GM21360 (cell line): ENCODE results near the gene PAQR3.
"Not testable (repeated sequence)": the region's sequence is repeated elsewhere in the genome, so short reads cannot be mapped to it uniquely, and the experiment has no call there.

Experiments
- ATAC-seq: cut with Tn5 transposase; IDR thresholded peaks from one replicate; pipeline ENCODE4 v1.9.1; 2021; ENCODE audit warnings: mild to moderate bottlenecking, moderate library complexity; ENCODE audit not compliant: unreplicated experiment

PAQR3 gene

GRCh38 chr4:78928835-78929234 is 10.4 kb downstream of the PAQR3 start:
- no peak for ATAC-seq

GRCh38 chr4:78926826-78927225 is 12.4 kb downstream of the PAQR3 start:
- no peak for ATAC-seq

- ATAC-seq: no peak
Measured at GRCh38 chr4:78923464-78924312, 15.6 kb downstream of the PAQR3 start.

GRCh38 chr4:78922207-78922606 is 17.0 kb downstream of the PAQR3 start:
- no peak for ATAC-seq

- ATAC-seq: no peak
Measured at GRCh38 chr4:78910612-78911011, 28.6 kb downstream of the PAQR3 start.

- ATAC-seq: not testable (repeated sequence)
Measured at GRCh38 chr4:78908974-78909373, 30.3 kb downstream of the PAQR3 start.

- no peak for ATAC-seq
Measured at GRCh38 chr4:78907638-78908037, 31.6 kb downstream of the PAQR3 start.

- ATAC-seq: no peak
Measured at GRCh38 chr4:78904143-78904542, 35.1 kb downstream of the PAQR3 start.

GRCh38 chr4:78902298-78902697 is 36.9 kb downstream of the PAQR3 start:
- no peak for ATAC-seq

GRCh38 chr4:78901882-78902281 is 37.4 kb downstream of the PAQR3 start:
- ATAC-seq: no peak

GRCh38 chr4:78899302-78899701 is 39.9 kb downstream of the PAQR3 start:
- no peak for ATAC-seq

GRCh38 chr4:78889955-78890354 is 49.3 kb downstream of the PAQR3 start:
- no peak for ATAC-seq

GRCh38 chr4:78885598-78885997 is 53.6 kb downstream of the PAQR3 start:
- no peak for ATAC-seq

GRCh38 chr4:78880874-78881492 is 58.3 kb downstream of the PAQR3 start:
- no peak for ATAC-seq

GRCh38 chr4:78878031-78878430 is 61.2 kb downstream of the PAQR3 start:
- no peak for ATAC-seq

- no peak for ATAC-seq
Measured at GRCh38 chr4:78876568-78877320, 62.5 kb downstream of the PAQR3 start.

- no peak for ATAC-seq
Measured at GRCh38 chr4:78870056-78870455, 69.2 kb downstream of the PAQR3 start.

GRCh38 chr4:78868712-78869111 is 70.5 kb downstream of the PAQR3 start:
- not testable (repeated sequence) for ATAC-seq

GRCh38 chr4:78865451-78865850 is 73.8 kb downstream of the PAQR3 start:
- no peak for ATAC-seq

- peak; percentile 66 for ATAC-seq
Measured at GRCh38 chr4:78864405-78865024, 74.7 kb downstream of the PAQR3 start.

- ATAC-seq: no peak
Measured at GRCh38 chr4:78863991-78864390, 75.2 kb downstream of the PAQR3 start.
